ENCODE results near the gene DKK3.

The DKK3 gene

GRCh38 chr11:12052676-12053605 lies 44.5 kb upstream of the DKK3 start:
- TF ChIP-seq CTCF (conservative IDR thresholded peaks at IDR 0.05; ENCODE audit: low read depth, low read length), result no peak
- no peaks in the 10 kb centered on the region for H4K20me1 ChIP-seq (ENCODE audit: insufficient read depth)
- H3K36me3 ChIP-seq (ENCODE audit: insufficient read depth), result no peaks in the 10 kb centered on the region
- no peak overlapping the region for H3K27ac ChIP-seq
- no peaks in the 10 kb centered on the region for H3K4me1 ChIP-seq (ENCODE audit: low read depth, poor library complexity, severe bottlenecking)
- H3K4me3 ChIP-seq (IDR thresholded peaks at IDR 0.05; ENCODE audit: insufficient read depth, low read depth, low read length), result no peak overlapping the region
- H3K4me2 ChIP-seq, result no peak overlapping the region
- H3K9ac ChIP-seq, result no peak overlapping the region
- no peaks in the 10 kb centered on the region for H3K27me3 ChIP-seq (ENCODE audit: insufficient read depth, low read depth)
- H3K79me2 ChIP-seq (ENCODE audit: insufficient read depth, low read depth), result no peaks in the 10 kb centered on the region
- H2AFZ ChIP-seq (ENCODE audit: low read depth), result no peak overlapping the region

GRCh38 chr11:12051287-12051662 lies 42.8 kb upstream of the DKK3 start:
- H3K27me3 ChIP-seq (ENCODE audit: insufficient read depth, low read depth), result no peaks in the 10 kb centered on the region
- H3K4me3 ChIP-seq (IDR thresholded peaks at IDR 0.05; ENCODE audit: insufficient read depth, low read depth, low read length), result no peak overlapping the region
- H3K79me2 ChIP-seq (ENCODE audit: insufficient read depth, low read depth), result no peaks in the 10 kb centered on the region
- H3K36me3 ChIP-seq (ENCODE audit: insufficient read depth), result no peaks in the 10 kb centered on the region
- TF ChIP-seq CTCF (conservative IDR thresholded peaks at IDR 0.05; ENCODE audit: low read depth, low read length), result no peak
- no peaks in the 10 kb centered on the region for H4K20me1 ChIP-seq (ENCODE audit: insufficient read depth)
- no peak overlapping the region for H2AFZ ChIP-seq (ENCODE audit: low read depth)
- H3K4me1 ChIP-seq (ENCODE audit: low read depth, poor library complexity, severe bottlenecking), result peaks cover 4% of the 10 kb centered on the region
- H3K9ac ChIP-seq, result no peak overlapping the region
- no peak overlapping the region for H3K27ac ChIP-seq
- H3K4me2 ChIP-seq, result no peak overlapping the region

- H3K36me3 ChIP-seq (ENCODE audit: insufficient read depth), result no peaks in the 10 kb centered on the region
- H4K20me1 ChIP-seq (ENCODE audit: insufficient read depth), result no peaks in the 10 kb centered on the region
- no peaks in the 10 kb centered on the region for H3K27me3 ChIP-seq (ENCODE audit: insufficient read depth, low read depth)
- H3K9ac ChIP-seq, result no peak overlapping the region
- H3K4me3 ChIP-seq (IDR thresholded peaks at IDR 0.05; ENCODE audit: insufficient read depth, low read depth, low read length), result no peak overlapping the region
- H3K27ac ChIP-seq, result no peak overlapping the region
- no peak overlapping the region for H3K4me2 ChIP-seq
- H3K79me2 ChIP-seq (ENCODE audit: insufficient read depth, low read depth), result no peaks in the 10 kb centered on the region
- no peak overlapping the region for H2AFZ ChIP-seq (ENCODE audit: low read depth)
- peaks cover 4% of the 10 kb centered on the region for H3K4me1 ChIP-seq (ENCODE audit: low read depth, poor library complexity, severe bottlenecking)
- TF ChIP-seq CTCF (conservative IDR thresholded peaks at IDR 0.05; ENCODE audit: low read depth, low read length), result no peak
These were observed 42.3 kb upstream of the DKK3 start for GRCh38 chr11:12050470-12051286.

GRCh38 chr11:12048936-12049790 lies 40.7 kb upstream of the DKK3 start:
- no peak for TF ChIP-seq CTCF (conservative IDR thresholded peaks at IDR 0.05; ENCODE audit: low read depth, low read length)
- Histone ChIP-seq H3K4me1 (ENCODE audit: low read depth, poor library complexity, severe bottlenecking) (peaks cover 9% of the 10 kb centered on the region), H4K20me1 (ENCODE audit: insufficient read depth) (no peaks in the 10 kb centered on the region), H3K27ac (no peak overlapping the region), H3K36me3 (ENCODE audit: insufficient read depth) (no peaks in the 10 kb centered on the region), H3K9ac (no peak overlapping the region), H3K4me2 (no peak overlapping the region), H3K4me3 (IDR thresholded peaks at IDR 0.05; ENCODE audit: insufficient read depth, low read depth, low read length) (no peak overlapping the region), H3K27me3 (ENCODE audit: insufficient read depth, low read depth) (no peaks in the 10 kb centered on the region), H2AFZ (ENCODE audit: low read depth) (no peak overlapping the region), H3K79me2 (ENCODE audit: insufficient read depth, low read depth) (no peaks in the 10 kb centered on the region)
